ENCODE data around the gene TBXA2R.
A peak's percentile ranks its signal among the peaks of the same experiment; 100 is the strongest.

GRCh38 chr19:3586127-3586626, 20.5 kb downstream of the TBXA2R start:
- TF ChIP-seq ELK1 (IDR thresholded peaks at IDR 0.05; ENCODE audit: borderline replicate concordance, low read depth, low read length) (no peak), CTCF (conservative IDR thresholded peaks at IDR 0.05; ENCODE audit: low read depth, low read length) (peak; percentile 34), MXI1 (IDR thresholded peaks at IDR 0.05; ENCODE audit: borderline replicate concordance, low read depth, low read length) (no peak), POLR2A (IDR thresholded peaks at IDR 0.05; ENCODE audit: low read depth, low read length) (no peak), RCOR1 (IDR thresholded peaks at IDR 0.05; ENCODE audit: insufficient replicate concordance, low read length) (no peak), FOS (IDR thresholded peaks at IDR 0.05; ENCODE audit: low read depth, low read length) (no peak), RAD21 (IDR thresholded peaks at IDR 0.05; ENCODE audit: low read length) (0 out of 2 replicates have a peak, but pooled peaks have one; percentile 12), CEBPB (IDR thresholded peaks at IDR 0.05; ENCODE audit: low read depth, low read length) (no peak), BHLHE40 (IDR thresholded peaks at IDR 0.05; ENCODE audit: low read depth, low read length) (no peak), USF2 (IDR thresholded peaks at IDR 0.05; ENCODE audit: low read depth, low read length) (no peak), SMC3 (IDR thresholded peaks at IDR 0.05; ENCODE audit: low read depth, low read length) (peak; percentile 21; the same call in 1 of the 2 replicates)
